SK-MEL-5 (cell line): ENCODE results near the gene KRABD2.
"Not testable (repeated sequence)": the region's sequence is repeated elsewhere in the genome, so short reads cannot be mapped to it uniquely, and the experiment has no call there.

Experiments used
- DNase-seq: peaks from one replicate; pipeline ENCODE4 v3.0.0-alpha.2; 2016; ENCODE audit warnings: low read depth, low spot score
- in situ Hi-C: cut with HindIII; loops from 2 replicates; pipeline ENCODE4 v1.10.0; 2016; ENCODE audit warnings: low sequenced_read_pairs, high pct_unique_total_duplicates, low pct_unique_long_range_greater_than_20kb

KRABD2 gene

DNA sequence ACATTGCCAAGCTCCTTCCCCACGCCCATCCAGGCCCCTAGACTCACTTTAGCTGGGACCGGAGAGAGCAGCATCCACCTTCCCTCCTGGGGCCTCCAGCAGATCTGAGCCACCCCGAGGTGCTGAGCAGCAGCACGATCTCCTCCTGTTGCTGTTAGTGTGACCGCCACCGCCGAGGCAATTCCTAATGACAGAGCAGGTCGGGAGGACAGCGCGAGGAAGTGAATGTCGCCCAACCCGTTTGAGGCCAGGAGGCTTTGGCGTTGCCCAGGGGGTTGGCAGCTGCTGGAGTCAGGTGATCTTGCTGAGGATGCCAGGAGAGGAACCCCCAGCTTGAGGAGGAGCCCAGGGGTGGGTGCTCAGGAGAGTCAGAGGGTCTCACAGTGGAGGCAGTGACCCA, 21.1 kb upstream of the KRABD2 start, which contains the start of gene RNF222:
RNF222 (minus strand) TSS at position 192 of the 400 bp plus-strand sequence. CDS start 4,366 bp downstream, outside the sequence.
- DNase-seq, result no peak
- in situ Hi-C loops, result no loop called here

DNA sequence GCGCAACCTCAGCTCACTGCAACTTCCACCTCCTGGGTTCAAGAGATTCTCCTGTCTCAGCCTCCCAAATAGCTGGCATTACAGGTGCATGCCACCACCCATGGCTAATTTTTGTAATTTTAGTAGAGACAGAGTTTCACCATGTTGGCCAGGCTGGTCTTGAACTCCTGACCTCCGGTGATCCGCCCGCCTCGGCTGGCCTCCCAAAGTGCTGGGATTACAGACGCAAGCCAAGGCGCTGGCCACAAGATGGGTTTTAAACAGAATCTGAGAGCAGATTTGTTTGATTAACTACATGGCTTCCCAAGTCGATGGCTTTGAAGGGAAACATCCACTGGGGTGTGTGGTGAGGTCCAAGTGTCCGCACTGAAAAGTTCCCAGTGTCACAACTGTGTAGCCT, 18.0 kb upstream of the KRABD2 start:
- DNase-seq, in situ Hi-C loops: not testable (repeated sequence)

DNA sequence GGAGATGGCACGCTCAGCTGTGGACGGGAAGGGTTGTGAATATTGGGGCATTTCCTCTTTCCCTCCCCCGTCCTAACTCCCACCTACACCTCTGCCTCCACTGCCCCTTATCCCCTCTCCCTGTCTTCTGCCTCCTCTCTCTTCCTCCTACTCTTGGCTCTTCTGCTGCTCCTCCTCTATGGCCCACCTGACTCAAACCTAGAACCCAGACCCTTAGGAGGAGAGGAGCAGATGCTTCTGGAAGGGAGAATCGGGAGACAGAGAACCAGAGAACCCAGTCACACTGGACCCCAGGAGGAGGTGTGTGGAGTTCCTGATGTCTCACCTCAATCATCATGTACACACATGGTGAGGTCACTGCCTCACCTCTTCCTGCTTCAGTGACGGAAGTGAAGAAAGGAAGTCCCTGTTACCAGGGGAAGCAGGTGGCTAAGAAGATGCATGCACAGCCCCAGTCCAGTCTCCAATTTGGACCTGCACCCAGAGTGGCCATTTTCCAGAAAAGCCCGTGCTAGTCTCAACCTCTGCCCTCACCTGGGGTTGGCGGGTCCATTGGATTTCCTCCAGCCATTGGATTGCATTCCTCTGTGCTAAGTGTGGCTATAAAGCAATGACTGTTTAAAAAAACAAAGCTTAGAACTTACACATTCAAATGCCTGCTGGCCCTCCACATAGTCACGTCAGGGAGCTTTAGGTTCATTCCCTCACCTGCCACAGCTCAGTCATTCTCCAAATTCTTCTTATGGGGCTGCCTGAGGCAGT, 17.1 kb upstream of the KRABD2 start:
- in situ Hi-C loops, result no loop called here
- DNase-seq, result no peak

DNA sequence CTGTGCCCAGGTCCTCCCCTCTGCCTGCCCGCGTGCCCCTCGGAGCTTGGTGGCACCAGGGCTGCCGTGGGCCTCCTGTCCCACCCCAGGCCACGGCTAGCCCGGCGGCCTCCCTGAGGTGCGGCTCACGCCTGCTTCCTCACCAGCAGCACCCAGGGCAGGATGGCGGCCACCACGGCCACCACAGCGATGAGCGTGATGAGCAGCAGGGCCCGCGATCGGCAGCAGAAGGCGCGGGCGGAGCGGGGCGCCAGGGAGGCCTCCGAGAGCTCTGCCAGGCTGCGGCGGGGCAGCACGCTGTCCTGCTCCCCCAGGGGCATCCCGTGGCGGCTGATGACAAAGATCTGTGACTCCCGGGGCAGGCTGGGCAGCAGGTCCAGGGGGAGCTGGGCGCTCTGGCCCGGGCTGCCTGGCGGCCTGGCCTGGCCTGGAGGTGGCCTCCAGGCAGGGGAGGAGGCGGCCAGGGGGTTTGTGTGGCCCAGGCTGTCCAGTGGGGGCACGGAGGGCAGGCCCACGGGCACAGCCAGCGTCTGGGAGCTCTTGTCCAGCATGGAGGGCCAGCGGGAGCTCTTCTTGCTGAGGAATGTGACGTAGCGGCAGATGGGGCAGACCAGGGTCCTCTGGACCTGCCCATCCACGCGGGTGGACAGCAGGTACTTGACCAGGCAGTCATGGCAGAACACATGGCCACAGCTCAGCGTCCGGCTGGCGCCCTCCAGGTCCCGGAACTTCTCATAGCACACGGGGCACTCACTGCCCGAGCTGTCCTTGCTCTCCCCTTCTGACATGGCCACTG, 16.4 kb upstream of the KRABD2 start:
- DNase-seq, result no peak
- in situ Hi-C loops, result no loop called here

DNA sequence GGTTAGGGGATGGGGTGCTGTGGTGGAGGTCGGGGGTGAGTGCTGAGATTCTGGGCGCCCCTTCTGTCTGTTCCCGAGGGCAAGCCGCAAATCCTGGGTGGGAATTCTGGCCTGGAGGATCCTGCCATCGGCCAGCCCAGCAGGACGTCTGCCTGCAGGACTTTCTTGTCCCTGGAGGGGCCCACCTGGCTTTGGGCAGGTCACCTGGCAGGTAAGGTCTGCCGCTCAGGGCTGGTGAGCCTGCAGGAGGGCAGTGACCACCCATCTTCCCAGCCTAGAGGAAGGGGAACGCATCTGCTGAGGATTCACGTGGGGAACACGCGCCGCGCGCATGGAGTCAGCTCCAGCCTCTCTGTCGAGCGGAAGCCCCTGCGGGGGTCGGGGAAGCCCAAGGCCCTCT, 15.8 kb upstream of the KRABD2 start:
- DNase-seq, result no peak
- in situ Hi-C loops, result no loop called here

DNA sequence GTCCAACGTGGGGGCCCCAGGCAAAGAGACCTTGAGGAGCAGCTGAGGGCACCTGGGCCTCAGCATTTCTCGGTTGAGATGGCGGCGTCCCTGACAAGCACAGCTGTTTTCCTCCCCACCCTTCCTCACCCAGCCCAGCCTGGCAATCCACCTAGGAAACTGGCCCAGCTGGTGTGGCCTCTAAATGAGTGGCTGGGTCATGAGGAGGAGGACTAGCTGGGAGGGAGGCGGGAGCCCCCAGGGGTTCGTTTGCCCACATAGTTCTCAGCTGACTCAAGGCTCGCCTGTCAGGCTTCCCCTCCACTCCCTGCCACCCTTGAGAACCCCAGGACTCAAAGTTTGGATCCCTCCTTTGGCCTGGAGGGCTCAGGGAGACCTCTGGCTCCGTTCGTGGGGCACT, 15.2 kb upstream of the KRABD2 start:
- in situ Hi-C loops, result no loop called here
- DNase-seq, result no peak

DNA sequence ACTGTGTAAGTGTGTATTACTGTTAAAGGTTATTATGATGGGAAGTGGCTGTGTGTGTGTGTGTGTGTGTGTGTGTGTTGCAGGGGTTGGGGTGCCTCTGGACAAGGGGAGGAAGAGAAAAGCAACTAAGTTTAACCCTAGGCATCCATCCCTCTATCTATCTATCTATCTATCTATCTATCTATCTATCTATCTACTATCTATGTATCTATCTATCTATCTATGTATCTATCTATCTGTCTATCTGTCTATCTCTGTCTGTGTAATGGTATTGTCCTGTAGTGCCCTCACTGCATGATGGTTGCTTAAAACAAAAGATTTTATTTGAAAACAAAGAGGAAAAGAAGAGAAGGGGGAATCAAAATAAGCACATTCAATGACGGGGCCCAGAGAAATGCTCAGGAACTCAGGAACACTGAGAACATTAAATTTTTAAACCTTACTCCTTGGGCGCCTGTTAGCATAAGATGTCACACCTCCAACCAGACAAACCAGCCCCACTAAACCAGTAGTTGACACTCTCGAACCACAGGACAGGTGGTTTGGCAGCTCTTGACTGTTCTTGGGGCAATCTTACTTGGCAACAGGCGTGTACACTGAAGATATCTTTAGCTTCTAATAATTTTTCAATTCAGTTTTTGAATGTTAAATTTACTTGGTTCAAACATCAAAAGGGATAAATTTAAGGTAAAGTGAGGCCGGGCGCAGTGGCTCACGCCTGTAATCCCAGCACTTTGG, 11.6 kb upstream of the KRABD2 start:
- DNase-seq, result no peak
- in situ Hi-C loops, result no loop called here

DNA sequence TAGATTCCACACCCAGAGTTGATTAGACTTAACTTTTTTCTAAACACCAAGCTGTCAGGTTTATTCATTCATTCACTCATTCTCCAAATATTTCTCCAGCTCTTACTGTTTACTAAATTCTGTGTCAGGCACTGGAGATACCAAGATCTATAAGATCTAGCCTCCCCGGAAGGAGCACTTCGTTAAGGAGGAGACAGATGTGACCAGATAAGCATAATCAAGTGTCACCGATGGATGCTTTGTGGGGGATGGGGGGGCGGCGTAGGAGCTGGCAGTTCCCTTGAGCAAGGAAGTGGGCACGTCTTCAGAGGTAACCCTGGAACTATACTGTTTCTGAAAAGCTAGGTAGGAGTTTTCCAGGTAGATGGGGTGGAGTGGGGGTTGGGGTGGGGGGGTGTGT, 10.3 kb upstream of the KRABD2 start:
- in situ Hi-C loops, result no loop called here
- no peak for DNase-seq

DNA sequence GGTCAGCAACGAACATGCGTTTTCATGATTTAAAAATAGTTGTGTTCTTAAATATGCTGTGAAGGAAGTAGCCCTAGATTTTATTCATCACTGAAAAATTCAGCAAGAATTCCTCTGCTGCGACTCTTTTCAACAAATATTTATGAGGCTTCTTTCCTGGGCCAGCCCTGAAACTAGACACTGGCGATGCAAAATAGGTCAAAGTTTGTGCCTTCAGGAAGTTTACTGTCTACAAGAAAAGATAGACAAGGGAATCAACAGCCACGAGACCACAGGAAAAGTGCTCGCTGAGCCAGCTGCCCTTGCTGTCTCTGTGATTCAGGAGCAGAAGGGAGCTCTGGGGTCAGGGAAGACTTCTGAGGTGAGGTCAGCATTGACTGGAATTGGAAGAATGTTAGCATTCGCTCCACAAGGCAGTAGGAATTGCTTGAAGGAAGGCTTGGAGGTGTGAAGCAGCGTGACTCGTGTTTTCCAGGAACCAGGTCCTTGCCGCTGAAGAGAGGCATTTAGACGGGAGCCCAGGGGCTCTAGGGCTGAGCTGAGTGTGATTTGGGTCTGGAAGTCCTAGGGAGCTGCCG, 8.4 kb upstream of the KRABD2 start:
- in situ Hi-C loops, result no loop called here
- DNase-seq, result no peak

DNA sequence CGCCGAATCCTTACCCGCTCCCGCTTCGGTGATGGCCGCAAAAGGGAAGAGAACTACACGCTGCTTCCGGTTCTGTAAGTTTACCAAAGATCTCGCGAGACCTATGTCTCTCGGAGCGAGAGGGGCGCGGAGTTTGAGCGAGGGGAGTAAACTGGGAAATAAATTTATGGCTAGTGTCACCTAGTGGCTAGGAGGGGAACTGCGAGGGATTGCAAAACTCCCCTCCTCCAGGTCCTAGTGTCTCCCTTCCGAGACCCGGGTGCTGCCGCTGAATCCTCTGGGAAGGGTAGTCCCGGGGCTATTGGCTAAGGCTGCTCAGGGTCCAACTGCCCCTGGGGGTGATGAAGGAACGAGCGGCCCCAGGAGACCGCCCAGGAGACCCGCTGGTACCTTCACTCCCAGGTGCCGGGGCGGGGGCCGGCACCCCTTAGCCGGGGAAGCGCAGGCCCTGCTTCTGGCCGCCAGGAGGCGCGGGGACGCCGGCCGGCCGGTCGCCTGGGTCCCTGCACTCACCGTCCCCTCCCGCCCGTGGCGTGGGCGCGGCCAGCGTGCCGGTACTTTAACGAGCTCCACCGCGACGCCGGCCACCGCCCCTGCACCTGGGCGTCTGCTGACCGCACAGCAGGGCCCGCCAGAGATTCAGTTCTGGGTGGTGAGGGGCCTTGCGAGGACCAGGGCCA, 6.8 kb upstream of the KRABD2 start, which contains the start of gene RPL26:
RPL26 (minus strand) TSS at position 51 of the 680 bp plus-strand sequence. CDS start 883 bp downstream, outside the sequence.
- in situ Hi-C loops, result no loop called here

DNA sequence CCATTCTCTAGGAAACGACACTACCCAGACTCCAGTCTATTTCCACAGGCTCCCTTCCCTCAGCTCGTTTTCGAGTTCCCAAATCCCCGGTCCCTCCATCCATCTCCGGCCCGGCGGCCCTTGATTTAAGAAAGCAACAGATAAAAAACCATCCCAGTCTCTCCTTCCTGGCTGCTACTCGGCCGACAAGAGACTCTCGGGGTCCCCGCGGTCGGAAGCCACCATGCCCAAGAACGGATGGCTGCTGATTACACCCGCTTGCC, 6.3 kb upstream of the KRABD2 start:
- DNase-seq, result no peak
- in situ Hi-C loops, result no loop called here

More for the DNA sequence above, 6.8 kb upstream of the KRABD2 start, which contains the start of gene RPL26:
- peak; percentile 99 for DNase-seq

DNA sequence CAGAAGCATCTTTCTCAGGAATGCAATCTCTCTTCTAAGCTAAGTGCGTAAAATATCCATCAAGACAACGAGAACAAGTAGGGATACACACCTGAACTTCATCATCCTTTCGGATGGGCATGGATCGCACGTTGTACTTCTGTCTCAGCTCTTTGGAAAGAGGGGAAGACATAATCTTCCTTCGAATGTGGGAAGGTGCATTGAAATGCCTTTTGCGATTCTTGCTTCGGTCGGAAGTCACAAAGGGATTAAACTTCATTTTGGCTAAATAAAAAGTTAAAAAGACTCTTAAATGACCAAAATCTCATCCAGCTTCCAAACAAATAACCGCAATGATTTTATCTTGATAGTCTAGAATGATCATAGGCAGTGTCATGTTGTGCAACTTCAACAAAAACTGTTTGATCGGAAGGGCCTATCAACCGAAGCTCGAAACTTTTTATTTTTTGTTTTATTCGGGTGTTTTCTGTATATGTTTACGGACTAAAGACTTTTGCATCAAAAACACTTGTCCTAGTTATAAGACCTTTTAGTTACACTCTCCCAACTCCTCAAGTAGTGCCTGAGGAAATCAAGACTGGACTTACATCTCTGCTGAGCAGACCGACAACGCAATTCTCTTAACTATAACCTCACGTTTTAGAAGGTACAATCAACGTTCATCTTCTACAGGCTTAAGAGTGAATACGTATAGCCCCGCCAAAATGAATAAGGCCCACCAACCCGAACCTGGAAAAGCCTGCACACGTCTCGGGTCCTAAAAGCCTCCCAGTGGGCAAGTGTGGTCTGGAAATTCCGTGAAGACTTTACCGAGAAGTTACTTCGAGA, 5.8 kb upstream of the KRABD2 start:
- in situ Hi-C loops, result no loop called here
- DNase-seq, result no peak

DNA sequence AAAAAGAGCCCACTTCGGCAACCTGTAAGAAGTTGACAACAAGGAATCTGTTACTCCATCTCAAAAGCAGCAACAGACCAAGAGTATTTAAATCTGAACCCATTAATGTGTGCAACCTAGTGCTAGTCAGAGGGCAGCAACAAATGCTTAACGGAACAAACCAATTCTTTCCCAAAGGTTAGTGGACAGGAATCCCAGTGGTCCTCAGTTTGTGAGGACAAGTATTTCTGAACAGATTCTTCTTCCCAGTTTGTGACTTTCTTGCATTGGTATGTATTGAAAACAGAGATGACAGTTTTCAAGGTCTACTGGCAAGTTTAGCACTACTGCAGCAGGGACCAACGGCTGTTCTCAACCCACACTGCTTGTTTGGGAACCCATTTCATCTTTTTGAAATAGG, 3.5 kb upstream of the KRABD2 start:
- in situ Hi-C loops, result no loop called here
- DNase-seq, result no peak

DNA sequence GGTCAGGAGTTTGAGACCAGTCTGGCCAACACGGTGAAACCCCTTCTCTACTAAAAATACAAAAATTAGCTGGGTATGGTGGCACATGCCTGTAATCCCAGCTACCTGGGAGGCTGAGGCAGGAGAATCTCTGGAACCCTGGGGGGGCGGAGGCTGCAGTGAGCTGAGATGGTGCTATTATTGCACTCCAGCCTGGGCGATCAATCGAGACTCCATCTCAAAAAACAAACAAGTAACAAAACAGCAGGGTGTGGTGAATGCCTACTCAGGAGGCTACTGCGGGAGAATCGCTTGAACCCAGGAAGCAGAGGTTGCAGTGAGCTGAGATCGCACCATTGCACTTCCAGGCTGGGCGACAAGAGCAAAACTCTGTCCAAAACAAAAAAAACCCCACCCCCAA, 1.6 kb upstream of the KRABD2 start:
- in situ Hi-C loops, DNase-seq: not testable (repeated sequence)

DNA sequence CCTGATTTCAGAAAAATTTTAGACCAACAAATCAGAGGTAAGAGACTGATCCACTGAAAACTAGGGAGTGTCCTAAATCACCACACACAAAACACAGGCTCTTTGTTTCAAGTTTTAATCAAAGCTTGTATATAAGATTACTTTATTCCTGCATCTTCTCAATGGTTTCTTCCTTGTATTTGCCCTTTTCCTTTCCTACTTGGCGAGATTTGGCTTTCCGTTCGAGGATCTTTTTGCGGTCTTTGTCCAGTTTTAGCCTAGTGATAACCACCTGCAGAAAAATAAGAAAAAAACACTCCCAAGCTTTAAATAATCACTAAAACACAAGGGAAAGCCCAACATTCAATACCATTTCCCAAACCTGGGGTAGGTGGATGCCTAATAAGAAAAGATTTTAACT, 918 bp upstream of the KRABD2 start:
- in situ Hi-C loops, result no loop called here
- no peak for DNase-seq

DNA sequence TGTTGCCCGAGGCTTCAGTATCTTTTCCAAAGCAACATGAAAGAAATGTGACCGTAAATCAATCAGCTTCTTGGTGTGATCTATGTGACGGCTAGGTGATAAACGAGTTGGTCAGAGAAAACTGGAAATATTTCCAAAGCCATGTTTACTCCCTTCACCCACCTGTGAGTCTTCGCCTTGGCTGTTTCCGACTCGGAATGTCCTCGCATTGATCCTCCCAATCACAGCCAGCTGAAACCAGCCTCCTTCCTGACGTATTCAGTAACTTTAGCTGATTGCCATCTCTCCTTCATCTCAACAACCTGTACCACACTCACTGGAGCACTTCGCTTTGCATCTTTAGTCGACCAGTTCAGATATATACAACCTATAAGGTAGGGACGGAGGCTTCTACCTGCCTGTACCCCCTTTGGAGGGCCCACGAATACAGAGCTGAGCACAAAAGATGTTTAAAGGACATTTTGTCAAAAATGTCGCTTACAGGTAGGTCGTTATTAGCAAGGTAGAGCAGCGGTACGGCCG, 705 bp downstream of the KRABD2 start:
- in situ Hi-C loops, result no loop called here

DNA sequence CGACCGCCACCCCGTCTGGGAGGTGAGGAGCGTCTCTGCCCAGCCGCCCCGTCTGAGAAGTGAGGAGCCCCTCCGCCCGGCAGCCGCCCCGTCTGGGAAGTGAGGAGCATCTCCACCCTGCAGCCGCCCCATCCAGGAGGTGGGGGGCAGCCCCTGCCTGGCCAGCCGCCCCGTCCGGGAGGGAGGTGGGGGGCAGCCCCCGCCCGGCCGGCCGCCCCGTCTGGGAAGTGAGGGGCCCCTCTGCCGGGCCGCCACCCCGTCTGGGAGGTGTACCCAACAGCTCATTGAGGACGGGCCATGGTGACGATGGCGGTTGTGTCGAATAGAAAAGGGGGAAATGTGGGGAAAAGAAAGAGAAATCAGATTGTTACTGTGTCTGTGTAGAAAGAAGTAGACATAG, 2.6 kb downstream of the KRABD2 start:
- DNase-seq, in situ Hi-C loops: not testable (repeated sequence)

More for the DNA sequence above, 705 bp downstream of the KRABD2 start:
- DNase-seq, result no peak
